ENCODE measurements around the gene ZNF70. TPM values are rescaled to one million over a fixed set of nuclear protein-coding genes. Genes with fewer than 3 reads are reported as not detected.

The ZNF70 gene
- total and polyA plus RNA-seq, 2 of the 13 experiments (the other 11 are each of a cell fraction or from before 2014, with no cell fraction given): 0.62 to 3.6 TPM

DNA sequence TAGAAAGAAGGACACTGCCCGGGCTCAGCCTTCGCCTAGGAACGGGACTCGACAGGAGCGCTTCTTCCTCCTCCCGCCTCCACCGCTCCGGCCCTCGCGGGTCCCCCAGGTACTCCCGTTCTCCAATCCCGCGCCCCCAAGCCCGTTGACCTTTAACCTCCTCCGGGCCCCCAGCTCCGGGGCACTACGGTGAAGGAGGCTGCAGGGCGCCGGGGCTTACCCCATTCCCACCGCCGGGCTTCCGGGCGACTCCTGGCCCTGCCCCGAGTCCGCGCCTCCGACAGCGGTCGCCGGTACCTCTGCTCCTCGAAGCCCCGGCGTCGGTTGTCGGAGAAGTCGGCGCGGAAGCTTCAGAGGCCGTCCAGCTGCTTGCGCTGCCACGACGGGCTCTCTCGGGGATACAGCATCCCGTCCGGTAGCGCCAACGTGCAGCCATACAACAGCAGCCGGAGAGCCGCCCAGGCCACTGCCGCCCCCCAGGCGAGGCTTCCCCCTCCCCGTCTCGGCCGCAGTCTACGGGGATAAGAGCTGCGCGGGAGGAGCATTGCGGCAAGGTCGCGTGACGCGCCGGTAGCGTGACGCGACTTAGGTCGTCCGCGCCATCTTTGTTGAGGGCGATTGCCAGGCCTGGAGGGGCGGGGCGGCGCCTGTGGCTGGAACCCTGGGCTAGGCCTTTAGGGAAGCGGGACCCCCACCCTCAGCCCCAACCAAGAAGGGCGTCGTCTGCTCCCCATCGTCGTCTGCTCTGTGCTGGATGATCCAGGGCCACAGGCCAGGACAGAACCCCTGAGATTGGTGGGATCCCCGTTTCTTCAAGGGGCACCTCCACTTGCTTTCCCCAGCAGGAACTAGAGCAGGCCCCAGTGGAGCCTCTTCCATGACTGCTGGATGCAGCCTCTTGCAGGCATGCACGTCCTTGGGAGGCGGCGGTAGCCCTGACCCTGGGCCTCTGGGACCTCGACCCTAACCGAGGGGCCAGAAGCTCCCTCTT is 33.8 kb downstream of the ZNF70 start:
- in situ Hi-C loops (cut with HindIII; ENCODE audit: extremely low pct_ligation_motif_present, low pct_unique_long_range_greater_than_20kb): no loop called here
- peaks cover 2 to 13% of the 10 kb centered on the region in 2 experiments; a peak in 4 of 5 replicates for H3K36me3 ChIP-seq (replicated peaks in 1 of 2; ENCODE audit: control insufficient read depth in 1 of 2, insufficient read depth in 2 of 2, low read length in 2 of 2)
- TF ChIP-seq ZNF607 (CRISPR knock-in tag; IDR thresholded peaks at IDR 0.05; ENCODE audit: borderline replicate concordance) (peak; percentile 78), NONO (IDR thresholded peaks at IDR 0.05) (no peak), NONO (CRISPR knock-in tag; conservative IDR thresholded peaks at IDR 0.05) (peak; percentile 91), ZNF598 (CRISPR knock-in tag; IDR thresholded peaks at IDR 0.05; ENCODE audit: borderline replicate concordance) (peak; percentile 86; the same call in 1 of the 2 replicates), TFAP4 (IDR thresholded peaks at IDR 0.05; ENCODE audit: borderline replicate concordance, low read depth) (0 out of 2 replicates have a peak, but pooled peaks have one; percentile 35), ZBTB34 (CRISPR knock-in tag; IDR thresholded peaks at IDR 0.05) (peak; percentile 58; the same call in 1 of the 2 replicates), JUND (CRISPR knock-in tag; IDR thresholded peaks at IDR 0.05) (peak; percentile 27; the same call in 1 of the 2 replicates), SALL2 (CRISPR knock-in tag; IDR thresholded peaks at IDR 0.05) (0 out of 2 replicates have a peak, but pooled peaks have one; percentile 89), RARG (CRISPR knock-in tag; IDR thresholded peaks at IDR 0.05; ENCODE audit: low read depth) (no peak), SALL1 (CRISPR knock-in tag; IDR thresholded peaks at IDR 0.05) (peak; percentile 85)
- TF ChIP-seq, protein P1, sequence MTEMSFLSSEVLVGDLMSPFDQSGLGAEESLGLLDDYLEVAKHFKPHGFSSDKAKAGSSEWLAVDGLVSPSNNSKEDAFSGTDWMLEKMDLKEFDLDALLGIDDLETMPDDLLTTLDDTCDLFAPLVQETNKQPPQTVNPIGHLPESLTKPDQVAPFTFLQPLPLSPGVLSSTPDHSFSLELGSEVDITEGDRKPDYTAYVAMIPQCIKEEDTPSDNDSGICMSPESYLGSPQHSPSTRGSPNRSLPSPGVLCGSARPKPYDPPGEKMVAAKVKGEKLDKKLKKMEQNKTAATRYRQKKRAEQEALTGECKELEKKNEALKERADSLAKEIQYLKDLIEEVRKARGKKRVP (CRISPR knock-in tag; IDR thresholded peaks at IDR 0.05): peak in 1 of 2 experiments; percentile 61; a peak in 1 of 4 replicates
- TF ChIP-seq, protein P2, sequence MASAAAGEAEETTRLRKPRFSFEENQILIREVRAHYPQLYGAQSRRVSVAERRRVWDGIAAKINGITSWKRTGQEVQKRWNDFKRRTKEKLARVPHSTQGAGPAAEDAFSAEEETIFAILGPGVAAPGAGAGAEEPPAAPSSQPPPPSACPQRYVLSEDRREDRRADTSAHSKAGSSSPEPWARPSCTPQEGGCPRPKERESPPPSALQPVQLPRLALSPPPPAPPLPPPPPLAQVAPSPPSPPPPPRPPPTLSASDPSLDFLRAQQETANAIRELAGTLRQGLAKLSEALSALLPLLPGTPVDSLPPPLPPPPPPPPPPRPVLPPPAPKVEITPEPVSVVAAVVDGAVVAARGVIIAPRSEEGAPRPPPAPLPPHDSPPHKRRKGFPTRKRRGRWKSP (CRISPR knock-in tag; IDR thresholded peaks at IDR 0.05): peak; percentile 71; the same call in 1 of the 2 replicates
- TF ChIP-seq, protein P3, sequence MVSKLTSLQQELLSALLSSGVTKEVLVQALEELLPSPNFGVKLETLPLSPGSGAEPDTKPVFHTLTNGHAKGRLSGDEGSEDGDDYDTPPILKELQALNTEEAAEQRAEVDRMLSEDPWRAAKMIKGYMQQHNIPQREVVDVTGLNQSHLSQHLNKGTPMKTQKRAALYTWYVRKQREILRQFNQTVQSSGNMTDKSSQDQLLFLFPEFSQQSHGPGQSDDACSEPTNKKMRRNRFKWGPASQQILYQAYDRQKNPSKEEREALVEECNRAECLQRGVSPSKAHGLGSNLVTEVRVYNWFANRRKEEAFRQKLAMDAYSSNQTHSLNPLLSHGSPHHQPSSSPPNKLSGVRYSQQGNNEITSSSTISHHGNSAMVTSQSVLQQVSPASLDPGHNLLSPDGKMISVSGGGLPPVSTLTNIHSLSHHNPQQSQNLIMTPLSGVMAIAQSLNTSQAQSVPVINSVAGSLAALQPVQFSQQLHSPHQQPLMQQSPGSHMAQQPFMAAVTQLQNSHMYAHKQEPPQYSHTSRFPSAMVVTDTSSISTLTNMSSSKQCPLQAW (CRISPR knock-in tag; IDR thresholded peaks at IDR 0.05): peak; percentile 93

More for the DNA sequence above, 33.8 kb downstream of the ZNF70 start:
- peaks cover 6% of the 10 kb centered on the region for H3K79me2 ChIP-seq (ENCODE audit: insufficient read depth, low read length)
- ChIA-PET POLR2A (interaction anchor here (0.5 to 1.6 kb wide), 13 partner anchors 12 to 177 kb away, joined by 3 to 7 read pairs (median 4); partner anchors contain the start of genes C22orf15, CHCHD10, MIF and MMP11), CTCF (ENCODE audit: low intra/inter-chr PET ratio, low total read pairs) (no interaction called here)
- no peaks in the 10 kb centered on the region for H3K27me3 ChIP-seq (ENCODE audit: control insufficient read depth in 1 of 2, insufficient read depth in 2 of 2, low read length in 2 of 2)
- ATAC-seq (peak; percentile 89), FAIRE-seq (peak; percentile 50), DNase-seq (ENCODE audit: low spot score) (peak; percentile 67)
- peak overlapping the region; percentile 86 to 94 (median 92) for H3K4me3 ChIP-seq (replicated peaks in 1 of 3; ENCODE audit: insufficient read depth in 1 of 3, low read depth in 2 of 3, low read length in 3 of 3)
- H4K20me1 ChIP-seq (ENCODE audit: insufficient read depth, low read length): no peaks in the 10 kb centered on the region
- H3K4me2 ChIP-seq (ENCODE audit: low read depth, low read length): peak overlapping the region; percentile 83
- peak overlapping the region; percentile 71 for H3K27ac ChIP-seq (ENCODE audit: extremely low read length, insufficient read depth, low read length)
- WGBS (ENCODE audit: low lambda C conversion rate): 7% methylated on average over 6 of the region's 84 CpGs
- peak overlapping the region; percentile 75 for H3K9ac ChIP-seq (ENCODE audit: insufficient read depth, low read depth, low read length)
- TSS peak; percentile 71 for BruUV-seq (replicated peaks)
- peak overlapping the region; percentile 60 for H2AFZ ChIP-seq (ENCODE audit: low read length)
- H3K9me3 ChIP-seq (ENCODE audit: low read length): no peaks in the 10 kb centered on the region
- peaks cover 24% of the 10 kb centered on the region for H3K4me1 ChIP-seq (ENCODE audit: insufficient read depth, low read length)
- intact Hi-C loops (cut with micrococcal nuclease; ENCODE audit: unreplicated experiment): no loop called here
